Transverse colon (tissue), 4 donors: ENCODE measurements around the gene AMOTL1. TPM values are rescaled to one million over a fixed set of nuclear protein-coding genes. Genes with fewer than 3 reads are reported as not detected.

Experiments
- DNase-seq: peaks from one replicate; pipeline ENCODE4 v3.0.0-alpha.2; 2019
- H3K27ac ChIP-seq, 4 donors: fragments of 200-600 bp; sonication (generic); 2 replicates each; pipeline ENCODE4 v1.5.1; 2016 to 2018; ENCODE audit warnings: inconsistent platforms in 4 of 4
- H3K27me3 ChIP-seq: fragments of 200-600 bp; sonication (generic); 2 replicates; pipeline ENCODE4 v1.5.1; 2017; ENCODE audit warnings: inconsistent platforms
- H3K36me3 ChIP-seq, 4 donors: fragments of 200-600 bp; sonication (generic); 2 replicates each; pipeline ENCODE4 v1.5.1; 2017 to 2019; ENCODE audit warnings: inconsistent platforms in 4 of 4
- H3K4me1 ChIP-seq, 4 donors: fragments of 200-600 bp; sonication (generic); 2 replicates each; pipeline ENCODE4 v1.5.1; 2017 to 2020; ENCODE audit warnings: inconsistent platforms in 4 of 4
- H3K4me3 ChIP-seq, 4 donors: fragments of 200-600 bp; sonication (generic); 1 replicate in 1 of 4; 2 replicates in 3 of 4; pipeline versions ENCODE4 v1.5.1 to v1.6.1; 2017 to 2019; ENCODE audit warnings: inconsistent platforms in 4 of 4
- H3K9me3 ChIP-seq, 2 donors: fragments of 200-600 bp; sonication (generic); 2 replicates each; pipeline ENCODE4 v1.5.1; 2017 to 2019; ENCODE audit warnings: inconsistent platforms in 2 of 2
- CTCF ChIP-seq, 5 experiments: fragments of 200-600 bp in 3 of 5; fragments of 450-650 bp in 2 of 5; sonication (generic) in 3 of 5; IDR thresholded peaks; 1 replicate in 2 of 5; 2 replicates in 3 of 5; pipeline ENCODE4 v1.5.1; 2016 to 2017; ENCODE audit warnings: antibody characterized with exemption in 5 of 5, inconsistent platforms in 3 of 5, mild to moderate bottlenecking in 2 of 5, moderate library complexity in 1 of 5
- EP300 ChIP-seq: sonication (generic); formaldehyde crosslinking; IDR thresholded peaks from one replicate; pipeline ENCODE4 v1.6.1; 2017; ENCODE audit warnings: antibody characterized with exemption, low read depth
- POLR2A ChIP-seq: fragments of 450-650 bp; IDR thresholded peaks from one replicate; pipeline ENCODE4 v1.6.1; 2016; ENCODE audit warnings: antibody characterized with exemption, mild to moderate bottlenecking, moderate library complexity
- POLR2AphosphoS5 ChIP-seq, 3 donors: sonication (generic); formaldehyde crosslinking; IDR thresholded peaks; one replicate each; pipeline ENCODE4 v1.6.1; 2016; ENCODE audit warnings: antibody characterized with exemption in 3 of 3
- WGBS, 2 donors: methylation state at CpG; one replicate each; pipeline ENCODE4 v1.1.5; 2018; ENCODE audit warnings: low coverage in 1 of 2; 5-methylcytosine and 5-hydroxymethylcytosine counted together
- in situ Hi-C, 4 donors: fragments of 200-750 bp; cut with MboI; loops; one replicate each; pipeline versions ENCODE4 v1.15.0 to v1.15.1; 2017; ENCODE audit warnings: low sequenced_read_pairs in 3 of 4, low pct_ligation_motif_present in 1 of 4, low pct_unique_long_range_greater_than_20kb in 1 of 4
- intact Hi-C: fragments of 100-400 bp; cut with DNase I; formaldehyde crosslinking; loops from one replicate; pipeline ENCODE4 v1.15.1; 2023; ENCODE audit warnings: low total_unique reads
- total RNA-seq, 4 donors: library from RNA; depleted of rRNA; stranded (reverse); fragments of >200 nt; gene quantifications; one replicate each; pipeline ENCODE4 v1.1.0, GENCODE V29; 2016

AMOTL1 gene
- total RNA-seq, 4 donors from 2014 or later, result 14.3 to 23.9 (median 16.8) TPM

GRCh38 chr11:94722735-94723134 lies 45.4 kb upstream of the AMOTL1 start:
- intact Hi-C loops (no loop called here), in situ Hi-C loops (no loop called here)
- TF ChIP-seq POLR2A, result no peak
- no peak for TF ChIP-seq EP300
- no peak for TF ChIP-seq POLR2AphosphoS5 (IDR thresholded peaks at IDR 0.05)
- TF ChIP-seq CTCF (IDR thresholded peaks at IDR 0.05), result no peak
- Histone ChIP-seq H3K36me3 (no peaks in the 10 kb centered on the region), H3K27ac (no peak overlapping the region), H3K9me3 (peaks cover 0 to 4% of the 10 kb centered on the region in 2 donors), H3K4me3 (no peak overlapping the region), H3K4me1 (no peaks in the 10 kb centered on the region), H3K27me3 (peaks cover 74% of the 10 kb centered on the region)
- 57 to 58% methylated on average over 1 of the region's 1 CpG for WGBS, 2 donors
- DNase-seq, result no peak

GRCh38 chr11:94725097-94725496 lies 43.1 kb upstream of the AMOTL1 start:
- TF ChIP-seq POLR2AphosphoS5 (IDR thresholded peaks at IDR 0.05) (no peak), EP300 (no peak), POLR2A (no peak), CTCF (IDR thresholded peaks at IDR 0.05) (no peak)
- Histone ChIP-seq H3K36me3 (no peaks in the 10 kb centered on the region), H3K4me1 (no peaks in the 10 kb centered on the region), H3K9me3 (no peaks in the 10 kb centered on the region), H3K27me3 (peaks cover 62% of the 10 kb centered on the region), H3K4me3 (no peak overlapping the region), H3K27ac (no peak overlapping the region)
- no peak for DNase-seq
- intact Hi-C loops (no loop called here), in situ Hi-C loops (no loop called here)
- WGBS, 2 donors, result 79 to 88% methylated on average over 1 to 2 of the region's 2 CpGs

- Histone ChIP-seq H3K4me3 (no peak overlapping the region), H3K27ac (no peak overlapping the region), H3K36me3 (no peaks in the 10 kb centered on the region), H3K27me3 (peaks cover 56% of the 10 kb centered on the region), H3K4me1 (no peaks in the 10 kb centered on the region), H3K9me3 (no peaks in the 10 kb centered on the region)
- TF ChIP-seq CTCF (IDR thresholded peaks at IDR 0.05) (no peak), EP300 (no peak)
- 80 to 89% methylated on average over 2 of the region's 2 CpGs for WGBS, 2 donors
- intact Hi-C loops, result no loop called here
- in situ Hi-C loops, result no loop called here
- no peak for DNase-seq
These were observed 40.3 kb upstream of the AMOTL1 start for GRCh38 chr11:94727819-94728218.

GRCh38 chr11:94728541-94728940 lies 39.6 kb upstream of the AMOTL1 start:
- Histone ChIP-seq H3K27me3 (peaks cover 57% of the 10 kb centered on the region), H3K36me3 (no peaks in the 10 kb centered on the region), H3K9me3 (no peaks in the 10 kb centered on the region), H3K27ac (no peak overlapping the region), H3K4me3 (no peak overlapping the region), H3K4me1 (no peaks in the 10 kb centered on the region)
- TF ChIP-seq CTCF (IDR thresholded peaks at IDR 0.05), result no peak
- no peak for TF ChIP-seq POLR2A
- TF ChIP-seq POLR2AphosphoS5 (IDR thresholded peaks at IDR 0.05), result no peak
- TF ChIP-seq EP300, result no peak
- in situ Hi-C loops (no loop called here), intact Hi-C loops (no loop called here)
- WGBS, 2 donors, result 71 to 77% methylated on average over 1 of the region's 1 CpG
- no peak for DNase-seq
